Uterus (tissue), 2 donors: ENCODE results near the gene EPHX1.

Experiments
- CTCF ChIP-seq, 4 experiments: fragments of 200-600 bp in 2 of 4; fragments of 450-650 bp in 2 of 4; sonication (generic) in 2 of 4; IDR thresholded peaks; one replicate each; pipeline ENCODE4 v1.5.1; 2016 to 2019; ENCODE audit warnings: antibody characterized with exemption in 4 of 4, mild to moderate bottlenecking in 2 of 4, moderate library complexity in 1 of 4
- POLR2A ChIP-seq, 2 donors: fragments of 450-650 bp; IDR thresholded peaks; one replicate each; pipeline ENCODE4 v1.6.1; 2016; ENCODE audit warnings: antibody characterized with exemption in 2 of 2, mild to moderate bottlenecking in 1 of 2, moderate library complexity in 1 of 2

- TF ChIP-seq CTCF (IDR thresholded peaks at IDR 0.05) = no peak
- no peak for TF ChIP-seq POLR2A (IDR thresholded peaks at IDR 0.05)
Measured at GRCh38 chr1:225866061-225866837, 56.3 kb downstream of the EPHX1 start.
